ENCODE measurements around the gene WSCD2.

WSCD2 gene

DNA sequence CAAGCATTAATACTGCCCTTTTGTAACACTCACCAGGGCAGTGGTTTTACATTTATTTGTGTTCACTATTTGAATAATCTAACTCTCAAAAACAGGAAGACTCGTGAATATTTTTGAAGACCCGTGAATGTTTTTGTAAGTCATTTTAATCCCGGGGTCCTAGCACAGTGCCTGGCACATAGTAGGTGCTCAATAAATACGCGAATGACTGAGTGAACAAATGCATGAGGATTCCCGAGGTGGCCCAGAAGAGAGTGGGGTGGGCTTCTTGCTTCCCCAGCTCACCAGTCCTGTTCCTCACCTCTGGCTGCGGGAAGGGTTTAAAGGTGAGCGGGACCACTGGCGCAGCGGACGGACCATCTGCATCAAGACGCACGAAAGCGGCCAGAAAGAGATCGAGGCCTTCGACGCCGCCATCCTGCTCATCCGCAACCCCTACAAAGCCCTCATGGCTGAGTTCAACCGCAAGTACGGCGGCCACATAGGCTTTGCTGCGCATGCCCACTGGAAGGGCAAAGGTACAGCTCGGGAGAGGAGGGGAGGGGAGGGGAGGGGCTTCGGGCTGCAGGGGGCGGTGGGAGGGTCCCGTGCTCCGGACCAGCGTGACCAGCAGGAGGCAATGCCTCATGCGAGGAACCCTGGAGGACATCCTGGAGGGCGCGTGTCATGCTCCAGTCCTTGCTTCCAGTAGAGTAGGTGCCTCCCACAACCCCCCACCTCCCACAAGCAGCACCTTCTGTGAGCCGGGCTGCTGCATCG is 111.1 kb downstream of the WSCD2 start:
- DNase-seq, result no peak

DNA sequence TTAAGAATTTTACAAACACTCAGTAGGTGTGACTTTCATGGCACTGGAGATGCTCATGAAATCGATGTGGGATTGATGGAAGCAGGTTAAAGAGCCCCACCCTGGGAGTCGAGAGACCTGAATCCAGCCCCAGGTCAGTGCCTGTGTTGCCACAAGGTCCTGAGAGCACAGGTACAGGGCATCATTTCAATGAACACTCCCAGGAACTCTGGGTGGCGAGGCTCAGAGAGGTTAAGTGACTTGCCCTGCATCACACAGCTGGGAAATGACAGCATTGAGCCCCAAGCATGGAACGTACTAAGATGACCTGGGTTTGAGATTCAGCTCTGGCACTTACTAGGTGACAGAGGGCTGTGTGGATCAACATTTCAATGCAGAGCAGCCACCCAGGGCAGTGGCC is 111.8 kb downstream of the WSCD2 start:
- no peak for DNase-seq

- DNase-seq, result no peak
Measured at GRCh38 chr12:108241986-108242703, 113.1 kb downstream of the WSCD2 start.

DNA sequence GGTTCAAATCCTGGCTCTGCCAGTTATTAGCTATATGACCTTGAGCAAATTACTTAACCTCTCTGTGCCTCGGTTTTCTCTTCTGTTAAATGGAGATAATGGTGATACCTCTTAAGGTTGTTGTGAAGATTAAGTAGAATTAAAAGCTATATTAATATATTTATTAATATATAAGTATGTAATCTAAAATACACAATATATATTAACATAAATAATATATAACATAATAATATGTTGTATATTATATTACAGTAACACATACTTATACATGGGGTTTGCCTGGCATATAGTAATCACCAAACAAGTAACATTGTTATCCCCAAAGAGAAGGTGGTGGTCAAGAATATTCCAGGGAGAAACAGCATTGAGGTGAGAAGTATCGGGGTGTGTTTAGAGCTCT is 118.0 kb downstream of the WSCD2 start:
- DNase-seq, result no peak

DNA sequence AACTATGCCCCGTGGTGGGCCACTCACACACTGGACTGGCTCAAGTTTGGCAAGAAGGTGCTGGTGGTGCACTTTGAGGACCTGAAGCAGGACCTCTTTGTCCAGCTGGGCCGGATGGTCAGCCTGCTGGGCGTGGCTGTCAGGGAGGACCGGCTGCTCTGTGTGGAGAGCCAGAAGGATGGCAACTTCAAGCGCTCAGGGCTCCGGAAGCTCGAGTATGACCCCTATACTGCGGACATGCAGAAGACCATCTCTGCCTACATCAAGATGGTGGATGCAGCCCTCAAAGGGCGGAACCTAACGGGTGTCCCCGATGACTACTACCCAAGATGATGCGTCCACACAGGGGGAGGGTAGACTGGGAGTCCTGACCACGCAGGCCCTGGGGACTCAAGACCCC is 118.9 kb downstream of the WSCD2 start:
- DNase-seq, result no peak

- DNase-seq, result no peak
Measured at GRCh38 chr12:108252523-108252922, 123.4 kb downstream of the WSCD2 start.

DNA sequence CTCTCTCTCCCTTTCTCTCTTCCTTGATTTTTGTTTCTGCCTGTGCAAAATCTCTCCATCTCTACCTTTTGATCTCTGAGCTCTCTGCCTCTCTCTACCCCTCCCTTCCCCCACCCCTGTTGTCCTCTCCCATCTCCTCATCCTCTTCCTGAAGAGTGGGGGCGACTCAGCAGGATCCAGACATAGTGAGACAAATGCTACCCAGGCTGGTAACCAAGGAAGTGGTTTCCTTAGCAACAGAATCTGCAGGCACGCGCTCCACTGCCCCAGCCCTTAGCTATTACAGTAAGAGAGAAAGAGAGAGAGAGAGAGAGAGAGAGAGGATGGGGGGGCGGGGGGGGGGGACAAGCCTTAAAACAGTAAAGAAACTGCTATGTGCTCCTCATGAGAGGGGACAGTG is 124.5 kb downstream of the WSCD2 start:
- no peak for DNase-seq

- no peak for DNase-seq
Measured at GRCh38 chr12:108254030-108254429, 124.9 kb downstream of the WSCD2 start.

DNA sequence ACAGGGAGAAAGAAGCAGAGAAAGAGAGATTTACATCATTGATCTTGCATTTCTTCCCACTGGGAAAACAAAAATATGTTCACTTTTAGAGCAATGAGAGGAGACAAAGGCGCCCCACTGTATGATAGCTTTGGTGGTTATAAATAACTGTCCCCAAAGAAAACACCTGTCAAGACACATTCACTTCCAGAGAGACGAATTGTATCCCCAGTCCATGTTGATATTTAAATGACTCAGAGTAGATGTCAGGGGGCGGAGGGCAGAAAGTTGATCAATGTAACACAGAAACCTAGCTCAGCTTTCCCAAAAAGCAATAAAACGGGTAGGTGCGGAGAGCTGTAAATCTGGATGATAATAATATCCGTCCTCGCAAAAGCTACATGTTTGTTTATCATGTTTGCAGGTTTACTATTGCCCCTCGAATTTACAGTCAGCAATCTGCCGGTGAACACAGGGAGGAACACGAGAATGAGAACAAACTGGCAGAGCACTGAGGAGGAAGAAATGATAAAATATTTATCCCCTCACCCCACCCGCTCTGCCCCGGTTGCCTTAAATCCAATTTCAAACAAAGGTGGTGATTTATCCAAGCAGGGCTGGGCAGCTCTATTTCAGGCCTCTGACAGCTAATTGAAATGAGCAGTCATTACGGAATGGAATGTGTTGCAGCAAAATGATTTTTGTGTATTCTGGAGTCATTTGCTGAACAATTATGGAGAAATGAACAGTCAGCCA is 125.6 kb downstream of the WSCD2 start:
- DNase-seq, result no peak

DNA sequence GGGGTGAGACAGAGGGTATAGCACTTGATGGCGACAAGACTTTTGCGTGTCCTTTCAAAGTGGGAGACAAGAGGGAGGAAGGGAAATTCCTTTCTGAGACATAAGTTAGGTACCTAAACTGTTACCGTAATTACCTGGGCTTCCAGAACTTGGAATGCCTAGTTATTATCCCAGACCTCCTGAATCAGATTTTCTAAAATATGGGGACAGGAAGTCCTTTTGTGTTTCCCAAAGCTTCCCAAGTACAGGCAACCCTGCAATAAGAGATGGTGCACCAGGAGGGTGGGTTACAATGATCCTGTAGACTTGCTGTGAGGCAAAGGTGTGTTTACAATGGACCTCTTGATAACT is 126.1 kb downstream of the WSCD2 start:
- no peak for DNase-seq

- DNase-seq, result no peak
Measured at GRCh38 chr12:108257004-108257403, 127.9 kb downstream of the WSCD2 start.

DNA sequence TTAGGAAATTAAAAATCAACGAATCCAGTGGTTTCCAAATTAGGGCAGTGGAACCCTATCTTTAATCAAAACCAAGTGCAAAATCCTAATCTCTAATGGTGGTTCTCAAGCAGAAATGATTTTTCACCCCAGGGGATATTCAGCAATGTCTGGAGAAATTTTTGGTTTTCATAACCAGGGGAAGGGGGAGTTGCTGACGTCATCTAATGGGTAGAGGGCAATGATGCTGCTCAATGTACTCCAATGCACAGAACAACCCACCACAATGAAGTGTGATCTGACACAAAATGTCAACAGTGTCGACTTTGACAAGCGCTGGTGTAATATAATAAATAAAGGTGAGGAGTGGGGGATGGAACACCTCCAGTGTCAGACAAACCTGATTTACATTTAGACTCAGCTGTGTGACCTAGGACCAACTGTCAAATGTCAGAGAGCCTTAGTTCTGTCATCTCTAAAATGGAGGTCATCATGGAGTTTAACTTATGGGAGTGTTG is 128.6 kb downstream of the WSCD2 start:
- no peak for DNase-seq

DNA sequence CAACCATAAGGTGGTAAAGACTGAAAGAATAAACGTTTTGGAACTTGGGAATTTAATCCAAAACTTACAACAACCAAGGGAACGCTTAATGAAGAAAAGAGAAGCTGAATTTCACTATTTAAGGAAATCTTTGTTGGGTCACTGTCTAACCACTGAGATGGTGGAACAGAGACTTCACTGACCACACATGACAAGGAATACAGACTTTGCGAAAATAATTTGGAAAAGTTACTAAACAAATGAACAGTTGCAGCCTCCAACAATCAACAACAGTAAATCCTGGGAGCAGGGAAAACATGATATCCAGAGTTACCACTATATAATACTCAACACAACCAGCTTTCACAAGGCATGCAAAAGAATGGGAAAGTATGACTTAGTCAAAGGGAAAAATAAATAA is 131.0 kb downstream of the WSCD2 start:
- no peak for DNase-seq

- no peak for DNase-seq
Measured at GRCh38 chr12:108260969-108261368, 131.9 kb downstream of the WSCD2 start.

DNA sequence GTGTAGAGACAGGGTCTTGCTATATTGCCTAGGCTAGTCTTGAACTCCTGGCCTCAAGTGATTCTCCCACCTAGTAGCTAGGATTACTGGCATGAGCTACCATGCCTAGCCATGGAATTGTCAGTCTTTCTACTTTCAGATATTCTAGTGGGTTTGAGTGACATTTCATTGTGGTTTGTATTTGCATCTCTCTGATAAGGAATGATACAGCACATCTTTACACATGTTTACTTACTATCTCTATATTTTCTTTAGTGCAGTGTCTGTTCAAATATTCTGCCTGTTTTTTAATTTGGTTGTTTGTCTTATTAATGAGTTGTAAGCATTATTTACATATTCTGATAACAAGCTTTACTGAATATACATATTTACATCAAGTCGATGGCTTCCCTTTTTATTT is 136.4 kb downstream of the WSCD2 start:
- no peak for DNase-seq

- no peak for DNase-seq
Measured at GRCh38 chr12:108266131-108266530, 137.0 kb downstream of the WSCD2 start.

GRCh38 chr12:108267450-108267849 is 138.4 kb downstream of the WSCD2 start:
- no peak for DNase-seq

DNA sequence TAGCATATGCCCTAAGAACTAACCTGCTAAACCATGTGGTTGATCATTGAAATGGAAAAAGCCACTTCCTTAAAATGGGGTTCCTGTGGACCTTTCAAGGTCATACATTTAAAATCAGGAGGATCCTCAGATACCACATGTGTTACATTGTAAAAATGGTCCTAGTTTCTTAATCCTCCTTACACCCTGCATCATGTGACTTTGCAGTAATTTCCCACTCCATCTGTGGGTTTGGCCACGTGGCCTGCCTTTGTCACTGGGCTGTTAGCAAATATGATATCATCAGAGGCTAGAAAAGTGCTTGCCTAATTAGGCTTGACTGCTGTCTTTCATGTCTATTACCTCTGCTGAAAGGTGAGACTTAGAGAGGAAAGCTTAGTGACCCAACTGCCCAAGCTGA is 139.3 kb downstream of the WSCD2 start:
- DNase-seq, result no peak

- no peak for DNase-seq
Measured at GRCh38 chr12:108269224-108269623, 140.1 kb downstream of the WSCD2 start.

- DNase-seq, result no peak
Measured at GRCh38 chr12:108270035-108270848, 141.2 kb downstream of the WSCD2 start.

DNA sequence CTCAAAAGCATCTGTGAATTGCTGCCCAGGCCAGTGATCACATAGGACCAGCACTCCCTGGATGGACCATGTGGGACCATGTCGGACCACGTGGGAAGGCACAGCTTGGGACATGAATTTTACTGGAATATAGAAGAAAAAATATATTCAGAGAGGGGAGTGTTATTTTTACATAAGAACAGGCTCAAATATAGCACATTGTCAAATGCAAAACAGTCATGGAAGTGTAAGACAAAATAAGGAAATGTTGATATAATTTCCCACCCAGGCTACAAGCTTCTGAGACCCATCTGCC is 141.7 kb downstream of the WSCD2 start:
- DNase-seq, result no peak

GRCh38 chr12:108271951-108272872 is 143.1 kb downstream of the WSCD2 start:
- no peak for DNase-seq

Data from AML-193 (cell line).